ENCODE measurements around the gene ADAMTS12.

The ADAMTS12 gene

DNA sequence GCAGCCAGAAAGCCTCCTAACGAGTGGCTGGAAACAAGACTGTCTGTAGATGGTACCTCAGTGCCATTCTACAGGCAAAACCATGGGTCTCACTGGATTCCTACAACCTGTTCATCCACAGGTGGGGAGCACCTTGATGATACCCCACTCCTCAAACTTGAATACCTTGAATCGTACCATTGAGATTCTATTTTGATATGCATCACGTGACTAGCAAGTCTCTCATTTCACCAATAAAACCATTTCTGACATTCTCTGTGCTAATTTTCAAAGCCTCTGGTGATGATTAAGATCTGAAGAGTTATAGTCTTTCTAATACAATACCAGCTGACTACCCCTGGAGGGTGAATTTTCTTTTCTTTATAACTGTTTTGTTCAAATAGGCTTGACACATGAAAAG lies 188.9 kb downstream of the ADAMTS12 start:
- DNase-seq: no peak

DNA sequence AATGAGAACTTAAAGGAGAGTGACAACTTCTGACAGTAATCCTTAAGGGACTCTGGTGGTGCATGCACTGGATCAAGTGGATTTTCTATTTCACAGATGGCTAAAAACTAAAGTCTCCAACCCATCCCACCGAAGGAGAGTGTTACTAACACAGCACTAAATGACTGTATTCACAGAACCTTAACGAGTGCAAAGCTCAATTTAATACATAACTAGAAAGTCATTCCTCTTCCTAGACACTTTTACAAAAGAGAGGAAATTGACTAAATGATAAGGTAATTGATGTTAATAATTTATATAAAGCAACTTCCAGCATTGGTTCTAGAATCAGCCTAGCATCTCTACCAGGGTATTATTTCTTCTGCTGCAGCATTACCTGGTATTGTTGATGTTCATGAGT lies 189.8 kb downstream of the ADAMTS12 start:
- no peak for DNase-seq

DNA sequence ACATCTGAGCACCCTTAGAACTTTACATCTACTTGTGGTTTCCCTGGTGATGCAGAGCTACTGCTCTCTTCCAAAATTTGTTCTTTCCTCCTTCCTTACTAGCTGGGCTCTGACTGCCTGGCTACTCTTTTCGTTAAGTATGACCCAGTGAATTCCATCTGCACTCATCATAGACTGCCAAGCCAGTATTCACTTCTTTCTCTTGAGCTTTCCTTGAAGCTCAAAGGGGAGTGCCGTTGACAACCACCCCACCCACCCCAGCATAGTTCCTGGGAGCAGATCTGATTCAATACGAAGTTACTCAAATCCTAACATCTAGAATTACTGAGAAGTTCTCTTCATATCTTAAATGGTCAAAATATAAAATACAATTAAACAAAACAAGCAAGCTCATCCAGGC lies 190.5 kb downstream of the ADAMTS12 start:
- peak; percentile 36 for DNase-seq

DNA sequence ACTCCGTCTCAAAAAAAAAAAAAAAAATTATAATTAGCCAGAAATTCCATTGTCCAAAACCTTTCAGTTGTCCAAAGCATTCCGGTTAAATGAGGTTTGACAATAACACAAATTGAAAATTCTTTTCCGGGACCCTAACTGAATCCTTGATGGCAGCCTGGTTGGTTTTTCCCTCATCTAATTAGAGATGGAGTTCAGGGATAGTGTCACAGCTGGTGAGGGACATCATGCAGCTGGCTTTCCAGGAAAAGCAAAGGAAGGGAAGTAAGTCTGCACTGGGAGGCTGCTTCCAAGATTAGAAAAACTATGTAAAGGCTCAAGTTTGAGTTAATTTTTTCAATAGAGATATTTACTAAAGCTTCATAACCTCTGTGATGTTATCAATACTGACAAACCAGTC lies 195.4 kb downstream of the ADAMTS12 start:
- no peak for DNase-seq

DNA sequence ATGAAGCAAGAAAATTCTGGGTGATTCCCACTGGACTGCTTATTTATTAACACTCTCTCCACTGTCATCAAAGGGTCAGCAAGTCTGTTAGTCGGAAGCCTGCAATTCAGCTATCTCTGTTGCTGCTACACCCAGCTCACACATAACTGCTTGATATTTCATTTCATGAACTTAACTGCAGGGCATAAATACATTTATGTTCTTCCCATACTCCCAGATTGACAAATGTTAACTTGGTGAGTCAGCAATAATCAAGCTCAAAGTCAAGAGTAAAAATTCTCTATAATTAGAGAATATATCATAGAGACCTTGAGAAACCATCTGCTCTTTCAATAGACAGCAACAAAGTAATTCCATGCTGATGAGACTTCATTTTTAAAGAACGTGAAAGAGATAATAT lies 198.8 kb downstream of the ADAMTS12 start:
- DNase-seq: no peak

DNA sequence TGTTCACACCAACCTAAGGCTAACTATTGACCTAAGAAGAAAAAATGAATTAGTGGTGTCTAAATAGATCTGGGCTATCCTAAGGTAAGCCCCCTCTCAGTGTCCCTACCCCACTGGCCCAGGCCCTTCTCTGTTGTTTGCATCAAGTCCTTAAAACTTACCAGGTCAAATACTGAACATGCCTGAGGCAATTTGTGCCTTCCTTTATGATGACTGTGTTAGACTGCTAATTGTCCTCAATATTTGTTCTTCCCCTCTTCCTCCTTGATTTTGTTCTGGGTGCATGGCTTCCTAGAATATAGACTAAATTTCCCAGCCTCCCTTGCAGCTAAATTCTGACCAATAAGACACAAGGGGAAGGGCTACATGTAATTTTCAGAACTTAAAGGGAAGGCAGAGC lies 199.9 kb downstream of the ADAMTS12 start:
- no peak for DNase-seq

DNA sequence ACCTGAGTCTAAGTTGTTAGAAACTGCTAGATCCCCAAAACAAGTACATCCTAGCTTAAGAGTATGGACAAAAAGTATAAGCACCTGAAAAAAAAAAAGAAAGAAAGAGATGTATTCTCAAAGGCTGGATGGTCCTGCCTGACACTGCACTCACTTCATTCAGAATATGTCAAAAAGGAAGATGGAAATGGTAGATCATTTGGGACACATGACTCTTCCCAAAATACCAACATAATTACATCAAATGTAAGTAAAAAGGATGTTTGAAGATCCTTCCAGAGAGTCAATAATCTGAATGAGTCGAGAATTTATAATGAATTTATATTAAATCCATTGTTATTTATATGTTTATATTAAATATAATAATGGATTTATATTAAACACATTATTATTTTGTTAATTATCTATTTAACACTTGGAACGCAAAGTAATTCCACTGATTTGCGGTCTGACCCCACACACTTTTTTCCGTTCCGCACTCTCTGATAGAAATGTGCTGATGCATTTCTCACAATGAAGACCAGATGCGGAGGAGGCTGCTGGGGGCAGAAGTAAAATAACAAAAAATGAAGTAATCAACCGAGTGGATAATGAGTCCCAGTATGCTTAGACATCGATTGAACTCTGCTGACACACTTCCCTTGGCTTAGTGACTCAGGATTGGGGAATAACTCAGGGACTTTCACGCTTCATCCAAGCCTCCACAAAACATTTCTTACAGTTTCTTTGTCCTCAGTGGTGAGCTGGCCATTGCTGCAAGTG lies 201.2 kb downstream of the ADAMTS12 start:
- DNase-seq: peak; percentile 90

DNA sequence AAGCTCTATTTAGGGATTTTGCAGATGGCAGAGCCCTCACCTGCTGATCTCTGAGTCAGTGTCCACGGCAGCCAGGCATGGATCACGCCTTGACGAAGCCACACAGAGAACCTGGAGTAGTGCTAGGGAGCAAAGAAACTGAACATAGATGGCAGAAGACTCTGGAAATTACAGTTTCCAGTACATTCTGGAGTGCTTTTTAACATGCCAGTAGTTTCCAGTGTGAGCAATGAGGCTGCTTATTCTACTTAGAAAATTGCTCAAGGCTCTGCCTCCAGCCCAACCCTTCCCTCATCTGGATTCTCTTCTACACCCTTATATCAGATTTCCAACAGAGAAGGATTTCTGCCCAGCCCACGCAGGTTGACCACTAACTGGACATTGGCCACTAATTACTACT lies 203.3 kb downstream of the ADAMTS12 start:
- DNase-seq: no peak

DNA sequence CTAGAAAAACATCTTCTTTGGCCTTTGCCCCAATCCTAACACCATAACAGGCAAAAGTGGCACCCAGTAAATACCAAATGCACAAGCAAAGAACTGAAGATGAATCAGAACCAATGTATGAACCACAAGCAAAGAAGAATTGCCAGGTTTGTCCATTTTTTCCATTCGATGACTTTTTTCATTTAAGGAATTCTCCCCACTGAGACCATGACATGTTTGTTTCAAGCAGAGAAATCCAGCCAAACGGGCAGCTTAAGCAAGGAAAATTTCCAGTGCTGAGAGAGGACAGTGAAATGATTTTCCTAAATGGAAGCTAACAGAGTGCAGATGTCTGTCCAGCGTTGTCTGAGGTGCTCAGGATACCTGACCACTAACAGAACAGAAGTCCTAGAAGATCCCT lies 203.7 kb downstream of the ADAMTS12 start:
- no peak for DNase-seq

DNA sequence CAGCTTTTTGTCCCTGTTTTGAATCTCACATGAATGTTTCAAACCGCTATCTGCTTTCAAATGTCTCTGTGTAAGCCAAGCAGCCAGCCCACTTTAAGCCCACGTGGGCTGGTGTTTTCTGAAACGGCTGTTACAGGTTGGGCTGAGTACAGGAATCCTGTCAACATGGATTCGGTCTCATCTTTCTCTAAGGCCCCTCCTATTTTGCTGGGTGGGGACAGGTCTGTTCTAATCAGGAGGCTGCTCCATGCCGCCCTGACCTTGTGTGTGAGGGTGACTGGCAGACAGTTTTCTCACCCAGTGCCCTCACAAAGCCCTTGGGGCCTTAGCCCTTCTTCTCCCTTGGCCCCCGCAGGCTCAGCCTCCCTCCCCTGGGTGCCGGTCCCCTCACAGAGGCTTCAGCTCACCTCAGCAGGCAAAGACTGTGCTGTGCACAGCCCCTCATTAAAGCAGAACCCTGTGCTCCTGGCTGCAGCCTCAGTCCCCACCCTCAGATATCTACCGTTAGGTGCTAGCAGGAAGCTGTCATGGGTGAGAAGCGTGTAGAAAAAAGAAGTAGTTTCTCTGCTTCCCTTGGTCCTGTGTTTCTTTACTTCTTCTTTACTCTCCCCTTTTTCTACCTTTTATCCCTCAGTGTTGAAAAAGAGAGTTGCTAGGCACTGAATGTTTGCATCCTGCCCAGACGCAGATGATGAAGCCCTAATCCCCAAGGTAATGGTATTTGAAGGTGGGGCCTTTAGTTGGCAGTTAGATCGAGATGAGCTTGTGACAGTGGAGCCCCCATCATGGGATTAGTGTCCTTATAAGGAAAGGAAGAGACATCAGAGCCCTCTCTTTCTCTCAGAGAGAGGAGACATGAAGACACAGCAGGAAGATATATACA lies 205.7 kb downstream of the ADAMTS12 start:
- no peak for DNase-seq

DNA sequence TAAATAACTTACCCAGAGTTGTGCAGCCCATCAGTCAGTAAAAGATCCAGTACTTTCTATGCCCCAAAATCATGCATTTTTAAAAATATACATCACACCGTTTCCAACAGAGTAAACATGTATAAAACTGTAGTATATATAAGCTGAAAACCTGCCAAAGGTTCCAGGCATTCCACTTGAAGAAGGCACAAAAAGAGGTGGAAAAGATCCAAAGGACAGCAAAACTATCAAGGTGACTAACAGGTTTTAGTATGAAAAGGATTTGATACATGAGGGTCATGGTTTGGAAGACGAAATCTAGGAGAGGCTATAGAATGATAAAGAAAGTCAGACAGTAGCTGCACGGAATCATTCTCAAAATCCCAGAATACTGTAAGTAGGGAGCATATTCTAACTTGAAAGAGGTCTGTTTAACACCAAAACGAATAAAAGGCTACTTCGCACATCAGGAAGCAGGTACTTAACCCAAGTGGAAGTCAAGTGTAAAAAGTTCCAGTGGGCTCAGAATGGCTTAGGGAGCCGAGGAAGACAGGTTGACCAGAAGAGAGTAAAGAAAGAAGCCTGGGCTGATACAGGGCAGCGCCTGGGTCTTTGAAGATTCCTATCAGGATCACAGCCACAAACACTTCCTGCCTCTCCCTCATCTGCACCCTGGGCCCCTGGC lies 207.2 kb downstream of the ADAMTS12 start:
- no peak for DNase-seq

DNA sequence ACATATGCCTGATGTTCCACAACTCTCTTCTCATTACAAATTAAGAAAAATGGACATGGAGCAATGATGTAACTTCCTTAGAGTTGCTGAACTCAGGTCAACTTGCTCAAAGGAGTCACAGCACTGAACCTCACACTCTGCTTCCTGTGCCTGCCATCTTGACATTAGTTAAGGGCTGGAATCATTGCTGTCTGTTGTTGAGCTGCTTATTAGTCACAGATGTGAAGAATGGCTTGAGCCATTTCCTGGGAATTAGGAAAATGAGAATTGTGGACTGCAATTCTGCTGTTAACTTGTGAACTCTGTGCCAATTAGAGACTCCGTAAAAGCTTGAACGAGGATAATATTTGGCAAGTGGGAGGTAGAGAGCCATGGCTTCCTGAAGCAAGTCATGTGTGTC lies 212.0 kb downstream of the ADAMTS12 start:
- peak; percentile 65 for DNase-seq

DNA sequence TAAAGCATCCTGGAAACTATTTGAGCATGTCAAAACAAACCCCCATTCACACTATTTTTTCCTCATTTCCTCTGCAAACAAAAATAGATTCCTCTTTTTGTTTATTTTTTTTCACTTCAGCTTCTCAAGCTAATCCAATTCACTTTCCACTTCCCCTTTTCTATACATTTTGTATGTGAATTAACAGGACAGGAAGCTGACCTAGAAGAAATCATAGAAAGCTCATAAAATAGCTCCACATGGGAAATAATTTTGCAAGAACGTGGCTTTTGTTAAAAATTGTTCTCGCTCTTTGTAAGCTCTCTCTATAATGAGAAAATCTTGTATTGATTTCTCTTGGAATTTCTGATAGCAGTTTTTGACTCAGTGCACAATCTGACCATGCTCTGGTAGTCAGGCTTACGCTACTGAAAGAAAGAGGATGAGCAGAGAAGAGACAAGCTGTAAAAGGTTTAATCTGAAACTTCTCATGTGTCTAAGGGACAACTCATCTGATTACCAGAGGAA lies 215.8 kb downstream of the ADAMTS12 start:
- no peak for DNase-seq

DNA sequence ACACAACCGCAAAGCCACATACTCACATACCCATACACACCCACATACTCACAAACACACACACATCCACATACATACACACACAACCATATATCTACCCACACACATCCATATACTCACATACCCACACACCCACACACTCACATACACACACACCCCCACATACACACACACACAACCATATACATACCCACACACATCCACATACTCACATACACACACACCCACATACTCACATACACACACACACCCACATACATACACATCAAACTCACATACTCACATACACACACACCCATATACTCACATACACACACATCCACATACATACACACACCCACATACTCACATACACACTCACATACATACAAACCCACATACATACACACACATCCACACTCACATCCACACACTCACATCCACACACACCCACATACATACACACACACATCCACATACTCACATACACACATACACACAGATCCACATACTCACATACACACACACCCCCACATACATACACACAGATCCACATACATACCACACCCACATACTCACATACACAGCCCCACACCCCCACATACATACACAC lies 220.0 kb downstream of the ADAMTS12 start:
- no peak for DNase-seq

DNA sequence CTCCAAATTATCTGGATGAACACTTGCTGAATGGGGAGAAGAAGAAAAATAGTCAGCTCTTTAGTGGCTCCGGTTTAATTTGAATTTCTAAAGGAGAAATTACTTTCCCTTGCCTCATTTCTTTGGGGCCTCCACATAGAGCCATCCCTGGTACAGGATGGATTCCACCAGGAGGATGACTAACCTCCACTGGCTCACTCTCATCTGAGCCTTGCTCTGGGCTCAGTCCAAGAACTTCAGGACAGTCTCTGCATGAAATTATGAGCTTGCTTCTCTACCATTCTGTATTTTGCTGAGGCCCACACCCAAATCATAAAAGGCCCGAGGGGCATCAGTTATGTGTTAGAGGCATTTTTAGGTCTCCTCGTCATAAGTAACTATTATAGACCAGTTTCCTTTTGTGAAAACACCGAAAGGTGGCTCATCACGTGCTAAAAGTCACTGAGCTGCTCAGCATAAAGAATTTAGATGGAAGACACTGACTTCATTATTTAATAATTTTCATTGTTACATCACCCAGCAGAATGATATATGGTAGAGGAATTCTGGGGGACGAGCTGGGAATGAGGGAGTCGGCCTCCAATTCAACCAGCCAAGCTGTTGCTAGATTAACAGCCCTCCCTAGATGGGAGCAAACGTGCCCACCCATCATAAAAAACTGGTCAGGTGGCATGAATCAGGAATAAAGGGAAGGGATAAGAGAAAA lies 228.9 kb downstream of the ADAMTS12 start:
- DNase-seq: peak; percentile 52

DNA sequence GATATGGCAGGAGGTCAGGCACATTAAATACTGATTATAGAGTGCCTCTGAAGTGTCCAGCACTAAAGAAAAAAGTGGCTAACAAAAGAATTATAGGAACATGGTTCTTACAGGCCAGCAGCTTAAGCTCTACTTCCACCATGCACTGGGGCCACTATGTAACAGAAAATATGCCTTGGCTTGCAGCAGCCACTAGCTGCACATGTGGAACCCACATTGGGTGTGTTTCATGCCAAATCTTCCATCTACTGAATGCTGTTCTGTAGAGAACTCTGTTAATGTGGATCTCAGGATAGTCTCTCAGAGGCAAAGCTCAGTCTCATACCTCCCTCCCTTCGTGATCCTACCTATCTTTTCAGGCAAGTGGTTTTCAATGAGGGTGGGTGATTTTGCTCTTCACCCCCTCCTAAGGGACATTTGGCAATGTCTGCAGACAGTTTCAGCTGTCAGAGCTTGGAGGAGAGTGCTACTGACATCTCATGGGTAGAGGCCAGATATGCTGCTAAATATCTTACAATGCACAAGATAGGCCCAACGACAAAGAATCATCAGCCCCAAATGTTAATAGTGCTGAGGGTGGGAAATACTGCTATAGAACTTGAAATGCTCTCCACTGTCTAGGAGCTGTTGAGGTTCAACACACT lies 232.1 kb downstream of the ADAMTS12 start:
- no peak for DNase-seq

DNA sequence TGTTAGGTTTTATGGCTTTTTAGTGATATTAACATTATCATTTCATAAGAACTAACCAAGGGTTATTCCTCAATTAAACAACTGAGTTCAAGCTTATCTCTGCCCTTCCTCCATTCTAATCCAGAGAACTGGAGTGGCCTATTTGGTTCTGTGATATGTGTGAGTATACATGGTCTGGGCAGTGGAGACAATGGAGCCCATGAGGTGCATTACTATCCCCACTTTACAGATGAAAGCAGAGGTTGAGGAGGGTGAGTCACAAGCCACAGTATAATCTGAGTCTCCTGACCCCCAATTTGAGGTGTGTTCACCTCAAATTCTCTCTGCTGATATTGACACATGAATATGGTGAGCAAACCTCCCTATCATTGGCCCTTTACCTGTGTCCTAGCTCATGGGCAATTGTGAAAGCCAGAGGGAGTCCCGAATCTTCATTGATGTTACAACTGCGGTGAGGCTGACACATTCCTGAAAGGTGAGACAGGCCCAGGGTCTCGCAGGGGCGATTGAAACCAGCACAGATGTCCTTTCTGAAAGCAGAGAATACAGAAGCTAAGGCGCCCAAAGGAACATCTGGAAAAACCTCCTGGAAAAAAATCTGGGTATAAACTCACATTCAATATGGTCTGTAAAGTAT lies 233.9 kb downstream of the ADAMTS12 start:
- no peak for DNase-seq

DNA sequence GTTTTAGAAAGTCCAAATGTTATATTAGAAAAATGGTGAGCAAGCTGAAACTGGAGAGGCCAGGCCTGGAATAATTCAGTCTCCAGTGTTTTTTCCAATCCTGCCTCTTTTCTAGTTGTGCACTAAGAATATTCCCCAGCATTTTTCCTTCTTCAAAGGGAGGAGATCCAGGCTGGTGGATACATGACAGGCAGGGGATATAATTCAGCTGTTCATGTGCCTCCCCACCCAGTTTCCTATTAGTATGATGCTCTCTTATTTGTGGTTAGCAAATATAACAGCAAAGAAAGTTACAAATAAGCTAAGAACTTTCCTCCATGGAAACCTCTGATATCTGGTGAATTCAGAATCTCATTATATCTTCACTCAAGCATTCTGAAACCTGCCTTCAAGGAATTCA lies 234.6 kb downstream of the ADAMTS12 start:
- no peak for DNase-seq

DNA sequence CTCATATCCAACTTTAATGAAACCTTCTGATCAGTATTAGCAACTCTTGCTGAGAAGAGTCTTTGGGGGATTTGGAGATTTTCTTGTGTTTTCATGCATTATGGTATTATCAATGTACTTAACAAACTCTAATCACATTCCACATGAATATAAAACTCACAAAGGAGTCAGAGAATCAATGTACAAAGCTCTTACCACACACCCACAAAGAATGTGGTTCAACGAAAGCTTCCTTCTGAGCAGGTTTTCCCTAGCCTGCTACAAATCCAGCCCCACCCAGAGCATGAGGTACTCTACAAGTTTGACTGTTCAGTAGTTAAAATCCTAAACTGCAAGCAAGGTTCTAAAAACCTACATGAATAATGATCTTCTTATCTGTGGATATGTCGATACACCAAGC lies 240.9 kb downstream of the ADAMTS12 start:
- DNase-seq: no peak

DNA sequence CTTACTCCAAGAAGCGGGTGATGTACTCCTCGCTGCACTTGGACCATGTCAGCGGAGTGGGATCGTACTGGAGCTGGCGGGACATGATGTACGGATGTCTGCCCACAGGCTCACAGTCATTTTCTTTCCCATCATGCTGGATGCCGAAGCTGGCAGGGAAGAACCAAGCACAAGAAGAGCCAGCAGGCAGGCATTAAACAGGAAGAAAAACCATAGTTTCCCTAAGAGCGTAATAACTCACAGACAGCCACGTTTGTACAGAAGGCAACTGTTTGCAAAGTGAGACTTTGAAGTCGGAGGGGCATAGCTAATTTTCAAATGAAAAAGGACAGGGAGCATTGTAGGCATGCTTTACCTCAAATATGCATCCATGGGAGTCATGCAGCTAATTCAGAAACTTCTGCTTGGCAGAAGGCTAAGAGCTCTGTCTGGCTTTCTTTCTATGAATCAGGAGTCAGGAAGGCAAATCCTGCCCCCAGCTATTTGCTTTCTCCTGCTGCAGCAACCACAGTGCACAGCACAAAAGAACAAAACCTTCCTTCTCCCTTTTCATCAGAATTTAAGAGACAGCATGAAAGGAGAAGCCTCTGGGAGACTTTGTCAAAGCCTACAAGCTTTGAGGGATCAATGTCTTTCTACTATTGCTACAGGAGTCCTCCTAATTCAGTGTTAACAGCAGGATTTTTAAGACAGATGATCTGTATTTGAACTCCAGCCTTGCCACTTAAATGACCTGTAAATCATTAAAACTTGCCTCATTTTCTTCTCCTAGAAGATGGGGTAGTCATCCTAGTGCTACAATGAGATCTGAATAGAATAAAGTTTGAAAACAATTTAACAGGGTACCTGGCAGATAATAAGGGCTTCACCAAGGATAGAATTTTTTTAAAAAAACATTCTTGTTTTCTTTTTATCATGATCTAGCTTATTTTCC lies 242.0 kb downstream of the ADAMTS12 start:
- no peak for DNase-seq

All from HCEC 1CT (cell line).